Gastroesophageal sphincter (tissue), 2 donors: Measurements from ENCODE around the gene ORC3.

Experiments
- EP300 ChIP-seq: sonication (generic); formaldehyde crosslinking; IDR thresholded peaks from one replicate; pipeline ENCODE4 v1.6.1; 2017; ENCODE audit warnings: antibody characterized with exemption, mild to moderate bottlenecking
- POLR2AphosphoS5 ChIP-seq: sonication (generic); formaldehyde crosslinking; IDR thresholded peaks from one replicate; pipeline ENCODE4 v1.6.1; 2017; ENCODE audit warnings: antibody characterized with exemption

DNA sequence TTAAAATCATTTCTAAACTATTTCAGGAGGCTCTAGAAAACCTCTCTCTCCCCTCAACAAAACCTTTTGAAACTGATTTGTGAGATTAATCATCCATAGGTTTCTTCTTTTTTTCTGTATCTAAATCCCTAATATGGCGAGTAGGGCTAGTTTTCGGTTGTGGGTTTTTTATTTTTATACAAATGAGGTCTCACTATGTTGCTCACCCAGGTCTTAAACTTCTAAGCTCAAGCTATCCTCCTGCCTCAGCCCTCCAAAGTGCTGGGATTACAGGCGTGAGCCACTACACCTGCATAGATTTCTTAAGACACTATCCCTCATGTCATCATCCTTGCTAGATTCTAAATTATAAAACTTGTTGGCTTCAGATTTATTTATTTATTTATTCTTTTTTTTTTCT is 43.9 kb downstream of the ORC3 start:
- no peak for TF ChIP-seq POLR2AphosphoS5
- TF ChIP-seq EP300, result no peak
